HepG2 (cell line): ENCODE results near the gene PRKAG3. TPM values are rescaled to one million over a fixed set of nuclear protein-coding genes. Genes with fewer than 3 reads are reported as not detected.

ENCODE experiments used
- ATF7-NPFF ChIP-seq: sonication (generic); formaldehyde crosslinking; IDR thresholded peaks from 2 replicates; pipeline ENCODE4 v1.8.1; 2023; ENCODE audit warnings: mild to moderate bottlenecking, low read depth, missing genetic modification reagents, moderate library complexity
- CBX2 ChIP-seq, 2 experiments: fragments of 200-600 bp in 1 of 2; sonication (generic); formaldehyde crosslinking in 1 of 2; IDR thresholded peaks; 2 replicates each; pipeline versions ENCODE4 v1.7.0 to v1.8.1; 2018 to 2022; ENCODE audit warnings: low read depth in 2 of 2, low read length in 1 of 2, mild to moderate bottlenecking in 1 of 2, missing genetic modification reagents in 1 of 2
- CREB1 ChIP-seq, 2 experiments: fragments of 450-650 bp in 1 of 2; IDR thresholded peaks; 2 replicates each; pipeline ENCODE4 v1.6.1; 2016 to 2017; ENCODE audit warnings: control low read depth in 1 of 2, mild to moderate bottlenecking in 1 of 2, missing compliant biosample characterization in 1 of 2, missing genetic modification characterization in 1 of 2
- FLYWCH1 ChIP-seq: sonication (generic); formaldehyde crosslinking; IDR thresholded peaks from 2 replicates; pipeline ENCODE4 v1.8.1; 2023; ENCODE audit warnings: mild to moderate bottlenecking, missing genetic modification reagents
- MAFG ChIP-seq: sonication (generic); formaldehyde crosslinking; IDR thresholded peaks from 2 replicates; pipeline ENCODE4 v1.5.1; 2020; ENCODE audit warnings: mild to moderate bottlenecking, missing genetic modification reagents
- NR3C1 ChIP-seq: sonication (generic); formaldehyde crosslinking; IDR thresholded peaks from 2 replicates; pipeline ENCODE4 v1.4.0; 2020; ENCODE audit warnings: missing genetic modification reagents
- POLR2AphosphoS5 ChIP-seq: IDR thresholded peaks from 2 replicates; pipeline ENCODE4 v1.6.1; 2012; ENCODE audit warnings: low read depth, low read length
- RARA ChIP-seq: IDR thresholded peaks from 2 replicates; pipeline ENCODE4 v1.6.1; 2016; ENCODE audit warnings: missing genetic modification reagents, missing compliant biosample characterization
- RBAK ChIP-seq: sonication (generic); formaldehyde crosslinking; IDR thresholded peaks from 2 replicates; pipeline ENCODE4 v1.5.1; 2020; ENCODE audit warnings: mild to moderate bottlenecking, missing genetic modification reagents
- TGIF2 ChIP-seq: IDR thresholded peaks from 2 replicates; pipeline ENCODE4 v1.6.1; 2016; ENCODE audit warnings: control low read depth, missing compliant biosample characterization
- YEATS2 ChIP-seq: sonication (generic); formaldehyde crosslinking; IDR thresholded peaks from 2 replicates; pipeline ENCODE4 v1.4.0; 2020; ENCODE audit warnings: missing genetic modification reagents, borderline replicate concordance
- ZFP41 ChIP-seq: sonication (generic); formaldehyde crosslinking; IDR thresholded peaks from 2 replicates; pipeline ENCODE4 v1.4.0; 2020; ENCODE audit warnings: mild to moderate bottlenecking, missing genetic modification reagents, borderline replicate concordance
- ZFY ChIP-seq: sonication (generic); formaldehyde crosslinking; IDR thresholded peaks from 2 replicates; pipeline ENCODE4 v1.4.0; 2020; ENCODE audit warnings: missing genetic modification reagents
- ZFYVE20 ChIP-seq: sonication (generic); formaldehyde crosslinking; IDR thresholded peaks from 2 replicates; pipeline ENCODE4 v1.8.0; 2023; ENCODE audit warnings: low read depth, mild to moderate bottlenecking, moderate library complexity, missing genetic modification reagents, borderline replicate concordance
- ZMAT3 ChIP-seq: sonication (generic); formaldehyde crosslinking; conservative IDR thresholded peaks from 2 replicates; pipeline ENCODE4 v1.7.0; 2021; ENCODE audit warnings: missing genetic modification reagents
- ZNF20 ChIP-seq: sonication (generic); formaldehyde crosslinking; IDR thresholded peaks from 2 replicates; pipeline ENCODE4 v1.4.0; 2020; ENCODE audit warnings: mild to moderate bottlenecking, moderate library complexity, missing genetic modification reagents
- ZNF225 ChIP-seq: sonication (generic); formaldehyde crosslinking; IDR thresholded peaks from 2 replicates; pipeline ENCODE4 v1.4.0; 2020; ENCODE audit warnings: mild to moderate bottlenecking, missing genetic modification reagents
- polyA plus RNA-seq, 8 experiments: library from polyadenylated mRNA; depleted of rRNA in 3 of 8; stranded (reverse) in 7 of 8; unstranded in 1 of 8; fragments of >200 nt; fragmentation: Illumina TruSeq in 4 of 8; extraction: Trizol in 4 of 8; gene quantifications; 2 replicates each; pipeline versions ENCODE4 v1.2.1 to v1.2.3, GENCODE V29; 2011 to 2016; ENCODE audit warnings: low read depth in 4 of 8, missing spikeins in 1 of 8, mixed read lengths in 1 of 8; ENCODE audit not compliant: insufficient read depth in 1 of 8
- total RNA-seq, 5 experiments: library from RNA; depleted of rRNA; stranded (reverse); fragments of >200 nt; fragmentation: Illumina TruSeq; extraction: Trizol; gene quantifications; 2 replicates each; pipeline ENCODE4 v1.2.3, GENCODE V29; 2016; ENCODE audit warnings: low read depth in 1 of 5
- TF ChIP-seq, protein P1 (sequence below): sonication (generic); formaldehyde crosslinking; IDR thresholded peaks from 2 replicates; pipeline ENCODE4 v1.5.1; 2020; ENCODE audit warnings: mild to moderate bottlenecking, missing genetic modification reagents, borderline replicate concordance
- TF ChIP-seq, protein P2 (sequence below): sonication (generic); formaldehyde crosslinking; IDR thresholded peaks from 2 replicates; pipeline ENCODE4 v1.8.0; 2022; ENCODE audit warnings: missing genetic modification reagents, mild to moderate bottlenecking, borderline replicate concordance
- TF ChIP-seq, protein P3 (sequence below): sonication (generic); formaldehyde crosslinking; IDR thresholded peaks from 2 replicates; pipeline ENCODE4 v1.8.1; 2023; ENCODE audit warnings: missing genetic modification reagents, inconsistent platforms, borderline replicate concordance

PRKAG3 gene
- total and polyA plus RNA-seq, 2 of the 13 experiments (the other 11 are each of a cell fraction or from before 2014, with no cell fraction given) = not detected

DNA sequence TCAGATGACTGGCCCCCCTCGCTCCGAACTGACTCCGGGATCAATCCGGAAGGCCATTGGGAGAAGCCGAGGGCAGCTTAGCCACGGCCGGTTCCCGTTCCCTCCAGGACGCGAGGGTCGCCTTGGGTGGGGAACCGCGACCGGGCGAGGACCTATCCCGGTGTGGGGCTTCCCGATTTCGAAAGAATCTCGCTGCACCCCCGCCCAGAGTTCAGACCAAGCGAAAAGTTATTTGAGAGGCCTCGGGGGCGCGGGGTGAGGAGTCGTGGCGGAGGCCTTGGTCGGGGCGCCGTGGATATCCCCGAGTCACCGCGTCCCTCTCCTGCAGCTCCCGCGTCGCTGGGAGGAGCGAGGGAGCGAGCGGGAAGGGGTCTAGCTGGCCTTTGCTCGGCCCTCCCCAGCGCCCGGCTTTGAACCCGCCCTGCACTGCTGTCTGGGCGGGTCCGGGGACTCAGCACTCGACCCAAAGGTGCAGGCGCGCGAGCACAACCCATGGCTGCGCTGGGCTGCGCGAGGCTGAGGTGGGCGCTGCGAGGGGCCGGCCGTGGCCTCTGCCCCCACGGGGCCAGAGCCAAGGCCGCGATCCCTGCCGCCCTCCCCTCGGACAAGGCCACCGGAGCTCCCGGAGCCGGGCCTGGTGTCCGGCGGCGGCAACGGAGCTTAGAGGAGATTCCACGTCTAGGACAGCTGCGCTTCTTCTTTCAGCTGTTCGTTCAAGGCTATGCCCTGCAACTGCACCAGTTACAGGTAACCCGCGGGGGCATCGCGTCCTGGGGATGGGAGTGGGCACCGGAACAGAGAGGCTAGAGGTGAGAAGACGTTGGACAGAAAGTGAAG lies 49.7 kb downstream of the PRKAG3 start, which contains the start of gene CYP27A1 (continued):
- TF ChIP-seq ZMAT3 (CRISPR knock-in tag) = peak; percentile 97; the same call in 1 of the 2 replicates
- TF ChIP-seq ZNF225 = peak; percentile 89; the same call in 1 of the 2 replicates
- TF ChIP-seq YEATS2 (CRISPR knock-in tag) = peak; percentile 63
- peak; percentile 95 for TF ChIP-seq ZFY
- TF ChIP-seq ZNF20 (CRISPR knock-in tag) = no peak
- TF ChIP-seq ATF7-NPFF (CRISPR knock-in tag) = peak; percentile 95
- TF ChIP-seq, protein P1, sequence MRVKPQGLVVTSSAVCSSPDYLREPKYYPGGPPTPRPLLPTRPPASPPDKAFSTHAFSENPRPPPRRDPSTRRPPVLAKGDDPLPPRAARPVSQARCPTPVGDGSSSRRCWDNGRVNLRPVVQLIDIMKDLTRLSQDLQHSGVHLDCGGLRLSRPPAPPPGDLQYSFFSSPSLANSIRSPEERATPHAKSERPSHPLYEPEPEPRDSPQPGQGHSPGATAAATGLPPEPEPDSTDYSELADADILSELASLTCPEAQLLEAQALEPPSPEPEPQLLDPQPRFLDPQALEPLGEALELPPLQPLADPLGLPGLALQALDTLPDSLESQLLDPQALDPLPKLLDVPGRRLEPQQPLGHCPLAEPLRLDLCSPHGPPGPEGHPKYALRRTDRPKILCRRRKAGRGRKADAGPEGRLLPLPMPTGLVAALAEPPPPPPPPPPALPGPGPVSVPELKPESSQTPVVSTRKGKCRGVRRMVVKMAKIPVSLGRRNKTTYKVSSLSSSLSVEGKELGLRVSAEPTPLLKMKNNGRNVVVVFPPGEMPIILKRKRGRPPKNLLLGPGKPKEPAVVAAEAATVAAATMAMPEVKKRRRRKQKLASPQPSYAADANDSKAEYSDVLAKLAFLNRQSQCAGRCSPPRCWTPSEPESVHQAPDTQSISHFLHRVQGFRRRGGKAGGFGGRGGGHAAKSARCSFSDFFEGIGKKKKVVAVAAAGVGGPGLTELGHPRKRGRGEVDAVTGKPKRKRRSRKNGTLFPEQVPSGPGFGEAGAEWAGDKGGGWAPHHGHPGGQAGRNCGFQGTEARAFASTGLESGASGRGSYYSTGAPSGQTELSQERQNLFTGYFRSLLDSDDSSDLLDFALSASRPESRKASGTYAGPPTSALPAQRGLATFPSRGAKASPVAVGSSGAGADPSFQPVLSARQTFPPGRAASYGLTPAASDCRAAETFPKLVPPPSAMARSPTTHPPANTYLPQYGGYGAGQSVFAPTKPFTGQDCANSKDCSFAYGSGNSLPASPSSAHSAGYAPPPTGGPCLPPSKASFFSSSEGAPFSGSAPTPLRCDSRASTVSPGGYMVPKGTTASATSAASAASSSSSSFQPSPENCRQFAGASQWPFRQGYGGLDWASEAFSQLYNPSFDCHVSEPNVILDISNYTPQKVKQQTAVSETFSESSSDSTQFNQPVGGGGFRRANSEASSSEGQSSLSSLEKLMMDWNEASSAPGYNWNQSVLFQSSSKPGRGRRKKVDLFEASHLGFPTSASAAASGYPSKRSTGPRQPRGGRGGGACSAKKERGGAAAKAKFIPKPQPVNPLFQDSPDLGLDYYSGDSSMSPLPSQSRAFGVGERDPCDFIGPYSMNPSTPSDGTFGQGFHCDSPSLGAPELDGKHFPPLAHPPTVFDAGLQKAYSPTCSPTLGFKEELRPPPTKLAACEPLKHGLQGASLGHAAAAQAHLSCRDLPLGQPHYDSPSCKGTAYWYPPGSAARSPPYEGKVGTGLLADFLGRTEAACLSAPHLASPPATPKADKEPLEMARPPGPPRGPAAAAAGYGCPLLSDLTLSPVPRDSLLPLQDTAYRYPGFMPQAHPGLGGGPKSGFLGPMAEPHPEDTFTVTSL (CRISPR knock-in tag) = peak; percentile 81
- TF ChIP-seq TGIF2 (CRISPR knock-in tag) = peak; percentile 92
- TF ChIP-seq POLR2AphosphoS5 = peak; percentile 87
- TF ChIP-seq MAFG (CRISPR knock-in tag) = no peak
- TF ChIP-seq, protein P2, sequence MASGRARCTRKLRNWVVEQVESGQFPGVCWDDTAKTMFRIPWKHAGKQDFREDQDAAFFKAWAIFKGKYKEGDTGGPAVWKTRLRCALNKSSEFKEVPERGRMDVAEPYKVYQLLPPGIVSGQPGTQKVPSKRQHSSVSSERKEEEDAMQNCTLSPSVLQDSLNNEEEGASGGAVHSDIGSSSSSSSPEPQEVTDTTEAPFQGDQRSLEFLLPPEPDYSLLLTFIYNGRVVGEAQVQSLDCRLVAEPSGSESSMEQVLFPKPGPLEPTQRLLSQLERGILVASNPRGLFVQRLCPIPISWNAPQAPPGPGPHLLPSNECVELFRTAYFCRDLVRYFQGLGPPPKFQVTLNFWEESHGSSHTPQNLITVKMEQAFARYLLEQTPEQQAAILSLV (CRISPR knock-in tag) = peak; percentile 99; the same call in 1 of the 2 replicates
- no peak for TF ChIP-seq RBAK (CRISPR knock-in tag)
- TF ChIP-seq NR3C1 (CRISPR knock-in tag) = no peak
- TF ChIP-seq CBX2 (IDR thresholded peaks at IDR 0.05; ENCODE audit: low read depth, low read length) = no peak
- no peak for TF ChIP-seq CBX2 (CRISPR knock-in tag; IDR thresholded peaks at IDR 0.05; ENCODE audit: low read depth)
- TF ChIP-seq ZFP41 (CRISPR knock-in tag) = peak; percentile 80
- peak; percentile 86; the same call in 1 of the 2 replicates for TF ChIP-seq ZFYVE20 (CRISPR knock-in tag)
- peak; percentile 84 for TF ChIP-seq FLYWCH1 (CRISPR knock-in tag)
- no peak for TF ChIP-seq CREB1 (IDR thresholded peaks at IDR 0.05)
- TF ChIP-seq CREB1 (CRISPR knock-in tag; IDR thresholded peaks at IDR 0.05) = no peak
- TF ChIP-seq, protein P3, sequence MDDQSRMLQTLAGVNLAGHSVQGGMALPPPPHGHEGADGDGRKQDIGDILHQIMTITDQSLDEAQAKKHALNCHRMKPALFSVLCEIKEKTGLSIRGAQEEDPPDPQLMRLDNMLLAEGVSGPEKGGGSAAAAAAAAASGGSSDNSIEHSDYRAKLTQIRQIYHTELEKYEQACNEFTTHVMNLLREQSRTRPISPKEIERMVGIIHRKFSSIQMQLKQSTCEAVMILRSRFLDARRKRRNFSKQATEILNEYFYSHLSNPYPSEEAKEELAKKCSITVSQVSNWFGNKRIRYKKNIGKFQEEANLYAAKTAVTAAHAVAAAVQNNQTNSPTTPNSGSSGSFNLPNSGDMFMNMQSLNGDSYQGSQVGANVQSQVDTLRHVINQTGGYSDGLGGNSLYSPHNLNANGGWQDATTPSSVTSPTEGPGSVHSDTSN = no peak
- TF ChIP-seq RARA = peak; percentile 81
